Right cardiac atrium (tissue), 5 donors: ENCODE data around the gene MORN3. TPM values are rescaled to one million over a fixed set of nuclear protein-coding genes. Genes with fewer than 3 reads are reported as not detected.

ENCODE experiments used
- ATAC-seq, 2 donors: fragments of 200-7000 bp; cut with Tn5 transposase; one replicate each; pipeline versions ENCODE4 v1.8.0 to v1.9.1; 2020; ENCODE audit warnings: moderate library complexity in 2 of 2, mild to moderate bottlenecking in 1 of 2
- DNase-seq, 3 donors: peaks; one replicate each; pipeline ENCODE4 v3.0.0-alpha.2; 2020
- H3K27ac ChIP-seq: one replicate; pipeline ENCODE4 v1.5.1; 2013; ENCODE audit warnings: mild to moderate bottlenecking, low read length, control low read depth, moderate library complexity
- H3K27me3 ChIP-seq: one replicate; pipeline ENCODE4 v1.6.1; 2013; ENCODE audit not compliant: control insufficient read depth, insufficient read depth
- H3K4me1 ChIP-seq: one replicate; pipeline ENCODE4 v1.6.1; 2013; ENCODE audit warnings: low read length; ENCODE audit not compliant: control insufficient read depth, insufficient read depth
- H3K4me3 ChIP-seq: one replicate; pipeline ENCODE4 v1.5.1; 2013; ENCODE audit warnings: low read length, control low read depth
- H3K9me3 ChIP-seq: one replicate; pipeline ENCODE4 v1.6.1; 2013; ENCODE audit warnings: low read length; ENCODE audit not compliant: control insufficient read depth
- WGBS: extraction: QIAGEN DNeasy Blood & Tissue Kit; methylation state at CpG from one replicate; pipeline ENCODE4 v1.1.7; 2013; 5-methylcytosine and 5-hydroxymethylcytosine counted together
- intact Hi-C, 4 donors: fragments of 100-400 bp; cut with DNase I; formaldehyde crosslinking; loops; one replicate each; pipeline versions ENCODE4 v1.11.0 to v1.14.0; 2022 to 2023
- polyA plus RNA-seq: library from polyadenylated mRNA; stranded (reverse); fragments of 200-250 nt; gene quantifications from one replicate; pipeline ENCODE4 v1.2.3, GENCODE V29; 2013
- total RNA-seq, 4 donors: library from RNA; stranded (reverse); fragmentation: NEBNext Ultra II Directional; extraction: Animal tissue kit (Norgen Biotek cat#: 25700); gene quantifications; one replicate each; pipeline ENCODE4 v1.2.1, GENCODE V29; 2021
- donor health status: healthy with polysubstance abuse.
- donor health status: DM: no; HTN: yes; CAD: no.
- donor health status: DM: no; HTN: no; CAD: no.
- donor health status: DM: no; HTN: yes; CAD: no; lungs with severe emphysema.
- donor health status: DM: yes; HTN: yes; CAD: no.

Gene MORN3
- total and polyA plus RNA-seq, 5 donors = 0.11 to 0.38 (median 0.20) TPM

- Histone ChIP-seq H3K27ac (peak within 1 kb of the TSS; percentile 87), H3K27me3 (no peaks in the 10 kb centered on the region), H3K4me3 (peak within 1 kb of the TSS; percentile 73), H3K4me1 (peaks cover 4% of the 10 kb centered on the region), H3K9me3 (no peaks in the 10 kb centered on the region)
- ATAC-seq = peak; percentile 94 to 96
- intact Hi-C loops = loop anchor here in 3 of 4 donors (5.0 to 10.0 kb wide), 4 partner anchors 41 to 121 kb away; partner anchors contain the start of genes KDM2B (in 1 of the 3) and MORN3 (in 1 of the 3)
- under 1% methylated on average over 92 of the region's 92 CpGs for WGBS
- peak; percentile 98 to 99 (median 99) for DNase-seq
Measured at GRCh38 chr12:121626087-121626852, 43.2 kb downstream of the MORN3 start, which contains the start of gene ORAI1. Gene ORAI1 (plus strand): TSS chr12:121626530.

DNA sequence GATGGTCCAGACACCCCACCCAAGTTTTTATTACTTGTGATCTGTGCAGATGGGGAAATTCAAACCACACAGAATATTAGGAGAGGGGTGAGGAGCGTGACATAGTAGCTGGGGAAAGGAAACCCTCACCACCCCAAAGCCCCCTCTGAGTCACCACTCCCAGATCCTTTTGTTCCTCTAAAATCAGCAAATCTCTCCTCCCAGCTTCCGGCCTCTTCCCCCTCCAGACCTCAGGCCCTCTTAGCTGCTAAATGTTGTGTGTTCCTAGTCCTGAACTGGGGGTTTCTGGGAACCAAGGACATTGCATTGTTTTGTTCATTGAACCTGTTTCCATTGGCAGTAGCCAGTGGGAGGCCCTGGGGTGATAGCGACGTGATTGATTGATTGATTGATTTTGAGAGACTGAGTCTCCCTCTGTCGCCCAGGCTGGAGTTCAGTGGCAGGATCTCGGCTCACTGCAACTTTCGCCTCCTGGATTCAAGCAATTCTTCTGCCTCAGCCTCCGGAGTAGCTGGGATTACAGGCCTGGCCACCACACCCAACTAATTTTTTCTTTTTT, 49.0 kb downstream of the MORN3 start:
- ATAC-seq (peak in 1 of 2 donors; percentile 40), DNase-seq (peak in 1 of 3 donors; percentile 13)
- no peaks in the 10 kb centered on the region for H3K9me3 ChIP-seq
- no peaks in the 10 kb centered on the region for H3K27me3 ChIP-seq
- no peaks in the 10 kb centered on the region for H3K4me1 ChIP-seq
- no peak overlapping the region for H3K27ac ChIP-seq
- intact Hi-C loops = loop anchor here in 3 of 4 donors (5.0 to 10.0 kb wide), 3 partner anchors 66 to 116 kb away; no protein-coding TSS in a partner anchor
- 75% methylated on average over 8 of the region's 8 CpGs for WGBS
- H3K4me3 ChIP-seq = no peak overlapping the region

DNA sequence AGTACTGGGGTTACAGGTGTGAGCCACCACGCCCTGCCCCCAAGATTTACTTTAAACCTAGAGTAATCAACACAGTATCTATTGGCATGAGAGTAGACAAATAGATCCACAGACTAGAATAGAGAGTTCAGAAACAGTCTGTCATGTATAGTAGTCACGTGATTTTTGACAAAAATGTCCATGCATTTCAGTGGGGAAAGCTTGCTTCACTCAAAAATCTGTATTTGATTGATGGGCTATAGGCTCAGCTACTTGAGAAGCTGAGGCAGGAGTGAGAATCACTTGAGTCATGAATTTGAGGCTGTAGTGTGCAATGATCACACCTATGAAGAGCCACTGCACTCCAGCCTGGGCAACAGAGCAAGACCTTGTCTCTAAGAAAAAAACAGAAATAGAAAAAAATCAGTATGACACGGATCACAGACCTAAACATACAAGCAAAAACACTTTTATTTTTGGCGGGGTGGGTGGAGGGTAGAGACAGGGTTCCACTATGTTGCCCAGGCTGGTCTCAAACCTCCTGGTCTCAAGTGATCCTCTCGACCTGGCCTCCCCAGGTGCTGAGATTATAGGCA, 50.7 kb downstream of the MORN3 start:
- DNase-seq (no peak), ATAC-seq (no peak)
- WGBS = 88% methylated on average over 5 of the region's 5 CpGs
- Histone ChIP-seq H3K4me1 (no peaks in the 10 kb centered on the region), H3K9me3 (no peaks in the 10 kb centered on the region), H3K4me3 (no peak overlapping the region), H3K27me3 (no peaks in the 10 kb centered on the region), H3K27ac (no peak overlapping the region)
- intact Hi-C loops = no loop called here

DNA sequence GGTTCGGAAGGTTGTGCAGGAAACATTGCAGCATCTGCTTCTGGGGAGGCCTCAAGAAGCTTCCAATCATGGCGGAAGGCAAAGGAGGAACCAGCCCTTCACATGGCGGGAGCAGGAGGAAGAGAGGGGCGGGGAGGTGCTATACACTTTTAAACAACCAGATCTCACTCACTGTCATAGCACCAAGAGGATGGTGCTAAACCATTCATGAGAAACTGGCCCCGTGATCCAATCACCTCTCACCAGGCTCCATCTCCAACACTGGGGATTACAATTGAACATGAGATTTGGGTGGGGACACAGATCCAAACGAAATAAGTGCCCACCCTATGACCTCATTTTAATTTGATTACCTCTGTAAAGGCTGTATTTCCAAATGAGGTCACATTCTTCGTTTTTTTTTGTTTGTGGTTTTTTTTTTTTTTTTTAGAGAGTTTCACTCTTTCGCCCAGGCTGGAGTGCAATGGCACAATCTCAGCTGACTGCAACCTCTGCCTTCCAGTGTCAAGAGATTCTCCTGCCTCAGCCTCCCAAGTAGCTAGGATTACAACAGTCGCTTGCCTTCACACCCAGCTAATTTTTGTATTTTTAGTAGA, 54.5 kb downstream of the MORN3 start:
- no peaks in the 10 kb centered on the region for H3K9me3 ChIP-seq
- H3K4me1 ChIP-seq = no peaks in the 10 kb centered on the region
- no peak overlapping the region for H3K27ac ChIP-seq
- WGBS = 76% methylated on average over 9 of the region's 9 CpGs
- intact Hi-C loops = no loop called here
- no peaks in the 10 kb centered on the region for H3K27me3 ChIP-seq
- ATAC-seq = no peak
- no peak overlapping the region for H3K4me3 ChIP-seq
- peak in 1 of 3 donors; percentile 8 for DNase-seq

DNA sequence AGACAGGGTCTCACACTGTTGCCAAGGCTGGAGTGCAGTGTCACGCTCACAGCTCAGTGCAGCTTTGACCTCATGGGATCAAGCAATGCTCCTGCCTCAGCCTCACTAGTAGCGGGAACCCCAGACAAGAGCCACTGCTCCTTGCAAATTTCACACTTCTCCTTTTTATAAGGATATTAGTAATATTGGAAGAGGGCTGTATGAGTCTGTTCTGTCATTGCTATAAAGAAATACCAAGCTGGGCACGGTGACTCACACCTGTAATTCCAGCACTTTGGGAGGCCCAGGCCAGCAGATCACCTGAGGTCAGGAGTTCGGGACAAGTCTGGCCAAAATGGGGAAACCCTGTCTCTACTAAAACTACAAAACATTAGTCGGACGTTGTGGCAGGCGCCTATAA, 56.0 kb downstream of the MORN3 start:
- Histone ChIP-seq H3K9me3 (no peaks in the 10 kb centered on the region), H3K27me3 (no peaks in the 10 kb centered on the region), H3K4me3 (no peak overlapping the region), H3K27ac (no peak overlapping the region), H3K4me1 (no peaks in the 10 kb centered on the region)
- ATAC-seq = no peak
- DNase-seq = peak in 1 of 3 donors; percentile 22
- intact Hi-C loops = no loop called here
- WGBS = 92% methylated on average over 7 of the region's 7 CpGs

- intact Hi-C loops = no loop called here
- no peaks in the 10 kb centered on the region for H3K4me1 ChIP-seq
- H3K4me3 ChIP-seq = no peak overlapping the region
- no peak overlapping the region for H3K27ac ChIP-seq
- peak in 1 of 3 donors; percentile 6 for DNase-seq
- WGBS = 76% methylated on average over 2 of the region's 2 CpGs
- H3K27me3 ChIP-seq = no peaks in the 10 kb centered on the region
- no peaks in the 10 kb centered on the region for H3K9me3 ChIP-seq
- peak in 1 of 2 donors; percentile 48 for ATAC-seq
Measured at GRCh38 chr12:121611306-121611705, 58.1 kb downstream of the MORN3 start.

DNA sequence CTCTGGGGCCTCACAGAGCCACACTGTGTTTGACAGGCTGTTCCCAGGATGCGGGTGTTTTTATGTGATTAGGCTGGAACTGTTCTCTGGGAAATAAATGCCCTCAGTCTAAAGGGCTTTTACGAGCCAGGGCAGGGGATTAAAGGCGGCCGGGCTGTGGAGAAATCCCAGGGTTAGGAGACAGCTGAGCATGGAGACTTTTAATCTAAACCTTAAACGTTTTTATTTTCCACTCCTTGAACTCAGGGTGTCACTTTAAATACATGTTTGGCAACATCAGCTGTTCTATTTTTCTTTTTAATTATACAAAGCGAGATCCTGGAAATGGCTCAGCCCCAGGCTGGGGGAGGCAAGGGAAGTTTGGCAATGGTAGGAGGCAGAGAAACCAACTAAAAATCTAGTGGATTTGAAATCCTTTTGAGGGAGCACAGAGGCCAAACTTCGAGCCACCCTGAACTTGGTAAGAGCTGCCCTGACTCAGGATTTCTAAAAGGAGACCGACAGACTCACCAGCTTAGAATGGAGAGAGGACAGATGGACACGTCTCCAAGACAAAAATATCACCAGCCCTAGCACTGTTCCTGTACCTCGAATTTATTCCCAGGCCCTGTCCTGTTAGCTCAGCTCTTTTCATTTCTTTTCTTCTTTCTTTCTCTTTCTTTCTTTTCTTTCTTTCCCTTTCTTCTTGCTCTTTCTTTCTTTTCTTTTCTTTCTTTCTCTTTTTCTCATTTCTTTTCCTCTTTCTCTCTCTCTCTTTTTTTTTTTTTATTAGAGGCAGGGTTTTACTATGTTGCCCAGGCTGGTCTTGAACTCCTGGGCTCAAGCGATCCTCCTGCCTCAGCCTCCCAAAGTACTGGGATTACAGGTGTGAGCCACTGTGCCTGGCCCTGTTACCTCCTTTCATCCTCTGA, 59.0 kb downstream of the MORN3 start:
- no peak overlapping the region for H3K4me3 ChIP-seq
- intact Hi-C loops = no loop called here

GRCh38 chr12:121608301-121608700, 61.2 kb downstream of the MORN3 start:
- Histone ChIP-seq H3K27me3 (no peaks in the 10 kb centered on the region), H3K4me1 (no peaks in the 10 kb centered on the region), H3K4me3 (no peak overlapping the region), H3K9me3 (no peaks in the 10 kb centered on the region), H3K27ac (no peak overlapping the region)
- WGBS = 90% methylated on average over 6 of the region's 6 CpGs
- no peak for ATAC-seq
- peak in 1 of 3 donors; percentile 1 for DNase-seq
- intact Hi-C loops = no loop called here

More for the DNA sequence above, 59.0 kb downstream of the MORN3 start:
- ATAC-seq (peak; percentile 52 to 55), DNase-seq (peak in 1 of 3 donors; percentile 38)
- peak overlapping the region; percentile 6 for H3K27ac ChIP-seq
- no peaks in the 10 kb centered on the region for H3K9me3 ChIP-seq
- no peaks in the 10 kb centered on the region for H3K4me1 ChIP-seq
- 27% methylated on average over 11 of the region's 11 CpGs for WGBS
- H3K27me3 ChIP-seq = no peaks in the 10 kb centered on the region

GRCh38 chr12:121603581-121603980, 65.9 kb downstream of the MORN3 start:
- H3K27me3 ChIP-seq = no peaks in the 10 kb centered on the region
- H3K9me3 ChIP-seq = no peaks in the 10 kb centered on the region
- DNase-seq (peak in 1 of 3 donors; percentile 11), ATAC-seq (no peak)
- no peaks in the 10 kb centered on the region for H3K4me1 ChIP-seq
- WGBS = 92% methylated on average over 6 of the region's 6 CpGs
- no peak overlapping the region for H3K27ac ChIP-seq
- H3K4me3 ChIP-seq = no peak overlapping the region
- intact Hi-C loops = no loop called here

- ATAC-seq = no peak
- intact Hi-C loops = no loop called here
- no peaks in the 10 kb centered on the region for H3K27me3 ChIP-seq
- H3K4me3 ChIP-seq = no peak overlapping the region
- no peak overlapping the region for H3K27ac ChIP-seq
- H3K9me3 ChIP-seq = no peaks in the 10 kb centered on the region
- WGBS = 93% methylated on average over 6 of the region's 6 CpGs
- H3K4me1 ChIP-seq = no peaks in the 10 kb centered on the region
- DNase-seq = no peak
Measured at GRCh38 chr12:121602766-121603165, 66.7 kb downstream of the MORN3 start.
